Measurements from ENCODE around the gene CUL4B.

DNA sequence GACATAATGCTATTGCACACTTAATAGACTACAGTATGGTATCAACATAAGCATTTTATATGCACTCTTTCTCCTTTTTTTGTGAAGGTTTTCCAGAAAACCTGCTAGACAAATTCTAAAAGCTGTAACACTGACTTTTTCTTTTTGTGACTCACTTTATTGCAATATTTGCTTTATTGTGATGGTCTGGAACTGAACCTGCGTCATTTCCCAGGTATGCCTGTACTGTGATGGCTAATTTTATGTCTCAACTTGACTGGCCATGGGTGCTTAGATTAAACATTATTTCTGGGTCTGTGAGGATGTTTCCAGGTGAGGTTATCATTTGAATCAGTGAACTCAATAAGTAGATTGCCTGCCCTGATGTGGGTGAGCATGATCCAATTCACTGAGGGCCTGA lies 56.2 kb downstream of the CUL4B start:
- TF ChIP-seq, protein P1, sequence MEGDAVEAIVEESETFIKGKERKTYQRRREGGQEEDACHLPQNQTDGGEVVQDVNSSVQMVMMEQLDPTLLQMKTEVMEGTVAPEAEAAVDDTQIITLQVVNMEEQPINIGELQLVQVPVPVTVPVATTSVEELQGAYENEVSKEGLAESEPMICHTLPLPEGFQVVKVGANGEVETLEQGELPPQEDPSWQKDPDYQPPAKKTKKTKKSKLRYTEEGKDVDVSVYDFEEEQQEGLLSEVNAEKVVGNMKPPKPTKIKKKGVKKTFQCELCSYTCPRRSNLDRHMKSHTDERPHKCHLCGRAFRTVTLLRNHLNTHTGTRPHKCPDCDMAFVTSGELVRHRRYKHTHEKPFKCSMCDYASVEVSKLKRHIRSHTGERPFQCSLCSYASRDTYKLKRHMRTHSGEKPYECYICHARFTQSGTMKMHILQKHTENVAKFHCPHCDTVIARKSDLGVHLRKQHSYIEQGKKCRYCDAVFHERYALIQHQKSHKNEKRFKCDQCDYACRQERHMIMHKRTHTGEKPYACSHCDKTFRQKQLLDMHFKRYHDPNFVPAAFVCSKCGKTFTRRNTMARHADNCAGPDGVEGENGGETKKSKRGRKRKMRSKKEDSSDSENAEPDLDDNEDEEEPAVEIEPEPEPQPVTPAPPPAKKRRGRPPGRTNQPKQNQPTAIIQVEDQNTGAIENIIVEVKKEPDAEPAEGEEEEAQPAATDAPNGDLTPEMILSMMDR (conservative IDR thresholded peaks at IDR 0.05; ENCODE audit: low read depth, low read length), result no peak
- TF ChIP-seq EZH2 (IDR thresholded peaks at IDR 0.05; ENCODE audit: borderline replicate concordance, low read depth, low read length, poor library complexity, severe bottlenecking), result no peak
